ENCODE measurements around the gene DLX1. TPM values are rescaled to one million over a fixed set of nuclear protein-coding genes. Genes with fewer than 3 reads are reported as not detected.

Gene DLX1
- total and polyA plus RNA-seq, 2 of the 8 experiments (the other 6 are each of a cell fraction or from before 2014, with no cell fraction given): 0.11 TPM; not detected in 1

- H3K36me3 ChIP-seq (ENCODE audit: control insufficient read depth in 2 of 4, insufficient read depth in 4 of 4, low read length in 3 of 4): no peaks in the 10 kb centered on the region
- no peak overlapping the region for H3K9ac ChIP-seq (replicated peaks in 1 of 4; ENCODE audit: extremely low read depth in 1 of 4, low read depth in 3 of 4, low read length in 3 of 4)
- H3K27me3 ChIP-seq (replicated peaks in 1 of 4; ENCODE audit: control insufficient read depth in 3 of 4, extremely low read depth in 1 of 4, insufficient read depth in 3 of 4, low read length in 3 of 4): no peaks in the 10 kb centered on the region
- H3K4ac ChIP-seq (replicated peaks; ENCODE audit: insufficient read length, low read depth, low read length): no peak overlapping the region
- no peak overlapping the region for H4K5ac ChIP-seq (ENCODE audit: insufficient read length, low read depth, low read length)
- DNase-seq (ENCODE audit: low read depth in 1 of 2, low spot score in 2 of 2) (no peak), FAIRE-seq (no peak)
- no peaks in the 10 kb centered on the region for H3K79me2 ChIP-seq (ENCODE audit: control insufficient read depth in 1 of 2, insufficient read depth in 2 of 2, low read length in 2 of 2)
- H3K18ac ChIP-seq (ENCODE audit: extremely low read depth, low read length): no peak overlapping the region
- ChIA-PET POLR2A (ENCODE audit: partially characterized antibody) (interaction anchor here (1.0 kb wide), 1 partner anchor 22 kb away, joined by 4 read pairs; no protein-coding TSS in a partner anchor), CTCF (ENCODE audit: partially characterized antibody) (interaction anchor here (0.6 to 2.1 kb wide), 7 partner anchors 8 to 439 kb away, joined by 3 to 5 read pairs (median 3); no protein-coding TSS in a partner anchor)
- H2AK5ac ChIP-seq (ENCODE audit: low read depth, low read length): no peak overlapping the region
- H4K8ac ChIP-seq (ENCODE audit: extremely low read depth, insufficient read depth, low read length): no peak overlapping the region
- no peak overlapping the region for H3K56ac ChIP-seq (replicated peaks; ENCODE audit: insufficient read length, low read depth, low read length)
- H3K79me1 ChIP-seq (ENCODE audit: low read depth, low read length): no peaks in the 10 kb centered on the region
- H4K91ac ChIP-seq (replicated peaks; ENCODE audit: insufficient read length, low read length): no peak overlapping the region
- no peak overlapping the region for H3K4me2 ChIP-seq (ENCODE audit: insufficient read depth in 1 of 2, low read depth in 2 of 2, low read length in 2 of 2)
- H2BK15ac ChIP-seq (ENCODE audit: low read length): no peak overlapping the region
- no peak overlapping the region for H2BK20ac ChIP-seq (ENCODE audit: low read length)
- no peaks in the 10 kb centered on the region for H3K4me1 ChIP-seq (replicated peaks in 1 of 4; ENCODE audit: control insufficient read depth in 3 of 4, insufficient read depth in 4 of 4, low read length in 3 of 4)
- no peak overlapping the region for H2BK5ac ChIP-seq (ENCODE audit: low read depth, low read length)
- H3K27ac ChIP-seq (ENCODE audit: low read depth, low read length): no peak overlapping the region
- H2BK120ac ChIP-seq (replicated peaks; ENCODE audit: low read depth, low read length): no peak overlapping the region
- TF ChIP-seq KDM1A (IDR thresholded peaks at IDR 0.05; ENCODE audit: borderline replicate concordance, low read length): no peak
- TF ChIP-seq E2F6 (IDR thresholded peaks at IDR 0.05): no peak
- TF ChIP-seq MAFK (IDR thresholded peaks at IDR 0.05; ENCODE audit: low read depth, low read length): no peak
- 89% methylated on average over 2 of the region's 2 CpGs; no CpG with 5 or more reads in 1 of the 2 experiments for WGBS, 2 experiments (ENCODE audit: extremely low coverage in 1 of 2, insufficient coverage in 1 of 2, insufficient read length in 1 of 2, insufficient replicate concordance in 2 of 2, low coverage in 1 of 2, low lambda C conversion rate in 2 of 2, missing lambda C conversion rate in 1 of 2)
- no peak overlapping the region for H2AFZ ChIP-seq (ENCODE audit: low read length)
- no peaks in the 10 kb centered on the region for H3K23me2 ChIP-seq (ENCODE audit: low read depth, low read length)
- no peak overlapping the region for H3K14ac ChIP-seq (ENCODE audit: insufficient read length)
- H2BK12ac ChIP-seq (ENCODE audit: low read depth, low read length): no peak overlapping the region
- H3K9me3 ChIP-seq (ENCODE audit: insufficient read depth in 2 of 2, low read depth in 1 of 2, low read length in 1 of 2): no peaks in the 10 kb centered on the region; a peak in 1 of 4 replicates
- no peak overlapping the region for H3K4me3 ChIP-seq (ENCODE audit: extremely low read depth in 1 of 4, insufficient read depth in 2 of 4, low read depth in 3 of 4, low read length in 4 of 4)
- H3K23ac ChIP-seq (ENCODE audit: insufficient read length): no peak overlapping the region
- H4K20me1 ChIP-seq (replicated peaks in 1 of 2; ENCODE audit: control insufficient read depth in 1 of 2, insufficient read depth in 2 of 2, low read length in 2 of 2): no peaks in the 10 kb centered on the region
Measured at GRCh38 chr2:172038604-172039003, 46.7 kb upstream of the DLX1 start.

Measured in H1 (cell line).